ENCODE data around the gene BYSL. TPM values are rescaled to one million over a fixed set of nuclear protein-coding genes. Genes with fewer than 3 reads are reported as not detected.

BYSL gene
- total and polyA plus RNA-seq, 9 donors, result 4.8 to 29.2 (median 13.6) TPM

GRCh38 chr6:41966214-41966920 is 45.1 kb downstream of the BYSL start:
- Histone ChIP-seq H3K4me1 (ENCODE audit: insufficient read depth) (no peaks in the 10 kb centered on the region), H3K27ac (no peak overlapping the region), H3K4me3 (no peak overlapping the region), H3K9me3 (no peaks in the 10 kb centered on the region), H3K27me3 (no peaks in the 10 kb centered on the region), H3K36me3 (no peaks in the 10 kb centered on the region)
- intact Hi-C loops (cut with DNase I), result no loop called here
- TF ChIP-seq POLR2A (IDR thresholded peaks at IDR 0.05) (no peak), EP300 (IDR thresholded peaks at IDR 0.05) (no peak), CTCF (IDR thresholded peaks at IDR 0.05) (no peak)
- no peak for DNase-seq
- WGBS, 3 donors, result 69 to 75% (median 73%) methylated on average over 5 of the region's 5 CpGs

GRCh38 chr6:41966961-41967311 is 45.6 kb downstream of the BYSL start:
- 61 to 64% (median 63%) methylated on average over 4 of the region's 4 CpGs for WGBS, 3 donors
- intact Hi-C loops (cut with DNase I), result no loop called here
- no peak for TF ChIP-seq EP300 (IDR thresholded peaks at IDR 0.05)
- no peak for TF ChIP-seq POLR2A (IDR thresholded peaks at IDR 0.05)
- no peak for TF ChIP-seq CTCF (IDR thresholded peaks at IDR 0.05)
- Histone ChIP-seq H3K36me3 (no peaks in the 10 kb centered on the region), H3K4me1 (ENCODE audit: insufficient read depth) (no peaks in the 10 kb centered on the region), H3K27me3 (no peaks in the 10 kb centered on the region), H3K4me3 (no peak overlapping the region), H3K9me3 (no peaks in the 10 kb centered on the region), H3K27ac (no peak overlapping the region)
- no peak for DNase-seq

- H3K27ac ChIP-seq, result no peak overlapping the region
- intact Hi-C loops (cut with DNase I), result no loop called here
- DNase-seq, result no peak
- H3K4me1 ChIP-seq (ENCODE audit: insufficient read depth), result no peaks in the 10 kb centered on the region
- no peak for TF ChIP-seq CTCF (IDR thresholded peaks at IDR 0.05)
- TF ChIP-seq POLR2A (IDR thresholded peaks at IDR 0.05), result no peak
- no peak for TF ChIP-seq EP300 (IDR thresholded peaks at IDR 0.05)
- H3K4me3 ChIP-seq, result no peak overlapping the region
- H3K9me3 ChIP-seq, result no peaks in the 10 kb centered on the region
- H3K27me3 ChIP-seq, result no peaks in the 10 kb centered on the region
- H3K36me3 ChIP-seq, result no peaks in the 10 kb centered on the region
- WGBS, 3 donors, result 82 to 88% (median 86%) methylated on average over 7 of the region's 7 CpGs
Observed at GRCh38 chr6:41967312-41968287, 46.3 kb downstream of the BYSL start.

- intact Hi-C loops (cut with DNase I), result no loop called here
- H3K27ac ChIP-seq, result no peak overlapping the region
- TF ChIP-seq EP300 (IDR thresholded peaks at IDR 0.05), result no peak
- TF ChIP-seq CTCF (IDR thresholded peaks at IDR 0.05), result no peak
- no peak for TF ChIP-seq POLR2A (IDR thresholded peaks at IDR 0.05)
- H3K4me1 ChIP-seq (ENCODE audit: insufficient read depth), result peaks cover 4% of the 10 kb centered on the region
- no peak overlapping the region for H3K4me3 ChIP-seq
- no peaks in the 10 kb centered on the region for H3K9me3 ChIP-seq
- WGBS, 3 donors, result 56 to 61% (median 57%) methylated on average over 4 of the region's 4 CpGs
- DNase-seq, result no peak
- H3K36me3 ChIP-seq, result no peaks in the 10 kb centered on the region
- H3K27me3 ChIP-seq, result no peaks in the 10 kb centered on the region
Observed at GRCh38 chr6:41970436-41970846, 49.1 kb downstream of the BYSL start.
